CD14-positive monocyte (primary cell): Measurements from ENCODE around the gene PLXNA4. TPM values are rescaled to one million over a fixed set of nuclear protein-coding genes. Genes with fewer than 3 reads are reported as not detected.

ENCODE experiments used
- DNase-seq, 3 donors: peaks; one replicate each; pipeline ENCODE4 v3.0.0-alpha.2; 2011 to 2022
- H2AFZ ChIP-seq: 2 replicates; pipeline ENCODE4 v1.6.0; 2012; ENCODE audit warnings: mild to moderate bottlenecking, low read depth, low read length, inconsistent platforms; ENCODE audit not compliant: insufficient read depth, poor library complexity, severe bottlenecking
- H3K27ac ChIP-seq, 2 donors: 1 replicate in 1 of 2; 2 replicates in 1 of 2; pipeline ENCODE4 v1.5.1; 2012 to 2013; ENCODE audit warnings: low read length in 2 of 2, control low read depth in 1 of 2, inconsistent platforms in 1 of 2, low read depth in 1 of 2, mild to moderate bottlenecking in 1 of 2
- H3K27me3 ChIP-seq, 2 donors: one replicate each; pipeline versions ENCODE4 v1.6.0 to v1.6.1; 2011 to 2013; ENCODE audit warnings: low read length in 2 of 2; ENCODE audit not compliant: control insufficient read depth in 2 of 2, insufficient read depth in 2 of 2
- H3K36me3 ChIP-seq, 2 donors: replicated peaks in 1 of 2; 1 replicate in 1 of 2; 2 replicates in 1 of 2; pipeline versions ENCODE4 v1.5.1 to v1.6.1; 2012 to 2013; ENCODE audit warnings: low read length in 2 of 2, control low read depth in 1 of 2, inconsistent platforms in 1 of 2, mild to moderate bottlenecking in 1 of 2; ENCODE audit not compliant: insufficient read depth in 2 of 2, control insufficient read depth in 1 of 2
- H3K4me1 ChIP-seq, 2 donors: 1 replicate in 1 of 2; 2 replicates in 1 of 2; pipeline versions ENCODE4 v1.5.1 to v1.6.1; 2012 to 2013; ENCODE audit warnings: low read length in 2 of 2, control low read depth in 1 of 2, inconsistent platforms in 1 of 2, mild to moderate bottlenecking in 1 of 2, moderate library complexity in 1 of 2; ENCODE audit not compliant: insufficient read depth in 2 of 2, control insufficient read depth in 1 of 2
- H3K4me2 ChIP-seq: replicated peaks from 2 replicates; pipeline ENCODE3; 2012; ENCODE audit warnings: low read length, moderate library complexity, mild to moderate bottlenecking; ENCODE audit not compliant: poor library complexity, severe bottlenecking; ENCODE audit errors: extremely low read depth
- H3K4me3 ChIP-seq, 3 experiments: fragments of 200-600 bp in 1 of 3; sonication (generic) in 1 of 3; replicated peaks in 1 of 3; 1 replicate in 2 of 3; 2 replicates in 1 of 3; pipeline ENCODE4 v1.5.1; 2011 to 2013; ENCODE audit warnings: low read length in 3 of 3, mild to moderate bottlenecking in 3 of 3, control low read depth in 2 of 3, low read depth in 2 of 3, inconsistent platforms in 1 of 3, moderate library complexity in 1 of 3
- H3K79me2 ChIP-seq: 2 replicates; pipeline ENCODE4 v1.6.0; 2012; ENCODE audit warnings: mild to moderate bottlenecking, control low read depth, inconsistent platforms, low read length, moderate library complexity; ENCODE audit not compliant: insufficient read depth
- H3K9ac ChIP-seq: 2 replicates; pipeline ENCODE4 v1.6.0; 2017; ENCODE audit warnings: low read length, mild to moderate bottlenecking; ENCODE audit not compliant: insufficient read depth, poor library complexity, severe bottlenecking
- H3K9me3 ChIP-seq, 2 donors: replicated peaks in 1 of 2; 1 replicate in 1 of 2; 2 replicates in 1 of 2; pipeline versions ENCODE4 v1.5.1 to v1.6.1; 2012 to 2013; ENCODE audit warnings: low read length in 2 of 2, control low read depth in 1 of 2; ENCODE audit not compliant: control insufficient read depth in 1 of 2, insufficient read depth in 1 of 2
- H4K20me1 ChIP-seq: 2 replicates; pipeline ENCODE4 v1.6.0; 2012; ENCODE audit warnings: mild to moderate bottlenecking, low read length, control low read depth, moderate library complexity; ENCODE audit not compliant: insufficient read depth
- H3K27ac Mint-ChIP-seq, 7 donors: one replicate each; pipeline ENCODE4 v1.8.0; 2020; ENCODE audit warnings: mild to moderate bottlenecking in 7 of 7, mixed read lengths in 7 of 7, moderate library complexity in 6 of 7, inconsistent platforms in 2 of 7
- H3K27me3 Mint-ChIP-seq, 3 donors: one replicate each; pipeline ENCODE4 v1.8.0; 2021 to 2022; ENCODE audit warnings: low read depth in 3 of 3, mild to moderate bottlenecking in 3 of 3, mixed read lengths in 3 of 3, moderate library complexity in 3 of 3, inconsistent platforms in 1 of 3
- H3K36me3 Mint-ChIP-seq, 2 donors: one replicate each; pipeline ENCODE4 v1.8.0; 2020; ENCODE audit warnings: mixed read lengths in 2 of 2, inconsistent platforms in 1 of 2, mild to moderate bottlenecking in 1 of 2
- H3K4me1 Mint-ChIP-seq: one replicate; pipeline ENCODE4 v1.8.0; 2020; ENCODE audit warnings: mild to moderate bottlenecking, mixed read lengths
- H3K4me3 Mint-ChIP-seq, 2 donors: one replicate each; pipeline ENCODE4 v1.8.0; 2020; ENCODE audit warnings: mild to moderate bottlenecking in 2 of 2, mixed read lengths in 2 of 2, moderate library complexity in 1 of 2
- H3K9me3 Mint-ChIP-seq, 7 donors: one replicate each; pipeline ENCODE4 v1.8.0; 2020 to 2022; ENCODE audit warnings: mixed read lengths in 7 of 7, mild to moderate bottlenecking in 6 of 7, moderate library complexity in 6 of 7, inconsistent platforms in 2 of 7
- CTCF ChIP-seq: fragments of 200-600 bp; IDR thresholded peaks from one replicate; pipeline ENCODE4 v1.8.0; 2022; ENCODE audit warnings: antibody characterized with exemption, mild to moderate bottlenecking
- WGBS: methylation state at CpG from one replicate; pipeline ENCODE4 v1.1.5; 2013; ENCODE audit warnings: missing lambda C conversion rate; ENCODE audit not compliant: insufficient coverage; 5-methylcytosine and 5-hydroxymethylcytosine counted together
- intact Hi-C, 2 donors: fragments of 100-400 bp; cut with micrococcal nuclease; formaldehyde crosslinking; loops; one replicate each; pipeline versions ENCODE4 v1.15.0 to v1.15.1; 2023
- polyA plus RNA-seq, 3 donors: library from polyadenylated mRNA; depleted of rRNA in 1 of 3; unstranded in 2 of 3; stranded (reverse) in 1 of 3; fragments of 300-500 nt in 2 of 3; fragments of >200 nt in 1 of 3; fragmentation: Illumina TruSeq in 2 of 3; gene quantifications; 1 replicate in 2 of 3; 2 replicates in 1 of 3; pipeline ENCODE4 v1.2.3, GENCODE V29; 2012 to 2021

Gene PLXNA4
- polyA plus RNA-seq, 3 donors, result not detected

- Mint-ChIP-seq H3K9me3 (peaks cover 0 to 2% (median 0%) of the 10 kb centered on the region in 7 donors), H3K27ac (no peak overlapping the region), H3K27me3 (peaks cover 35 to 65% (median 41%) of the 10 kb centered on the region in 3 donors), H3K4me1 (no peaks in the 10 kb centered on the region), H3K36me3 (no peaks in the 10 kb centered on the region), H3K4me3 (no peak overlapping the region)
- Histone ChIP-seq H3K79me2 (no peaks in the 10 kb centered on the region), H3K27ac (no peak overlapping the region), H3K4me1 (no peaks in the 10 kb centered on the region), H3K4me2 (no peak overlapping the region), H3K9ac (no peak overlapping the region), H3K9me3 (no peaks in the 10 kb centered on the region), H3K27me3 (peaks cover 15 to 31% of the 10 kb centered on the region in 2 donors), H4K20me1 (no peaks in the 10 kb centered on the region), H3K36me3 (no peaks in the 10 kb centered on the region), H2AFZ (no peak overlapping the region), H3K4me3 (no peak overlapping the region)
- WGBS, result 93% methylated on average over 3 of the region's 5 CpGs
- intact Hi-C loops, result no loop called here
- no peak for TF ChIP-seq CTCF
- DNase-seq, result no peak
Observed at GRCh38 chr7:132565885-132566284, 10.4 kb downstream of the PLXNA4 start.

GRCh38 chr7:132565441-132565840 is 10.8 kb downstream of the PLXNA4 start:
- H3K9me3 ChIP-seq, result no peaks in the 10 kb centered on the region
- Mint-ChIP-seq H3K27me3 (peaks cover 33 to 64% (median 37%) of the 10 kb centered on the region in 3 donors), H3K27ac (no peak overlapping the region), H3K4me3 (peak overlapping the region in 1 of 2 donors; percentile 5), H3K4me1 (no peaks in the 10 kb centered on the region), H3K9me3 (peaks cover 0 to 2% (median 0%) of the 10 kb centered on the region in 7 donors), H3K36me3 (no peaks in the 10 kb centered on the region)
- no peak overlapping the region for H3K4me3 ChIP-seq
- peaks cover 10 to 28% of the 10 kb centered on the region in 2 donors for H3K27me3 ChIP-seq
- no peak for DNase-seq
- intact Hi-C loops, result no loop called here
- H3K4me1 ChIP-seq, result no peaks in the 10 kb centered on the region
- TF ChIP-seq CTCF, result no peak
- H3K36me3 ChIP-seq, result no peaks in the 10 kb centered on the region
- no peak overlapping the region for H3K27ac ChIP-seq
- WGBS, result 100% methylated on average over 2 of the region's 5 CpGs
- H3K4me2 ChIP-seq, result no peak overlapping the region
- no peaks in the 10 kb centered on the region for H4K20me1 ChIP-seq
- H3K9ac ChIP-seq, result no peak overlapping the region
- H2AFZ ChIP-seq, result no peak overlapping the region
- H3K79me2 ChIP-seq, result no peaks in the 10 kb centered on the region
